ENCODE results near the gene ZFY. TPM values are rescaled to one million over a fixed set of nuclear protein-coding genes. Genes with fewer than 3 reads are reported as not detected.

Gene ZFY
- total and polyA plus RNA-seq, 2 of the 13 experiments (the other 11 are each of a cell fraction or from before 2014, with no cell fraction given) = 3.3 to 17.1 TPM

DNA sequence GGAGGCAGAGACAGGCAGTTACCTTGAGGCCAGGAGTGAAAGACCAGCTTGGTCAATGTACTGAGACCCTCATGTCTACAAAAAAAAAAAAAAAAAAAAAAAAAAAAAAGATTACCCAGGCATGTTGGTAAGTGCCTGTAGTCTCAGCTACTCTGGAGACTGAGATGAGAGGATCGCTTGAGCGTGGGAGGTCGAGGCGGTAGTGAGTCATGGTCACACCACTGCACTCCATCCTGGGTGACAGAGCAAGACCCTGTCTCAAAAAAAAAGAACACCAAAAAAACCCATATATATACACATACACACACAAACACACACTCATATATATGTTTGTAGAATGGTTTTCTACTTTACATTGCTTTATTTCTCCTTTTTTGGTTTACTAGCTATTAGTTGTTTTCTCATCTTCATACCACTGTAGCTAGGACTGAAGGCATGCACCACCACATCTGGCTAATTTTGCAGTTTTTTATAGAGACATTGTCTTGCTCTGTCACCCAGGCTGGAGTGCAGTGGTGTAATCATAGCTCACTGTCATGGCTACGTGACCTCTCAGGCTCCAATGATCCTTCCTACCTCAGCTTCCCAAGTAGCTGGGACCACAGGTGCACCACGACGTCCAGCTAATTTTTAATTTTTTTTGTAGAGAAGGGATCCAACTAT, 14.5 kb downstream of the ZFY start (continued):
- TF ChIP-seq RXRA (CRISPR knock-in tag; IDR thresholded peaks at IDR 0.05) (no peak), ZNF773 (CRISPR knock-in tag; IDR thresholded peaks at IDR 0.05; ENCODE audit: borderline replicate concordance) (no peak), KMT2B (CRISPR knock-in tag; IDR thresholded peaks at IDR 0.05) (no peak), MYNN (CRISPR knock-in tag; IDR thresholded peaks at IDR 0.05; ENCODE audit: low read depth) (no peak), ZNF549 (CRISPR knock-in tag; IDR thresholded peaks at IDR 0.05) (no peak)

DNA sequence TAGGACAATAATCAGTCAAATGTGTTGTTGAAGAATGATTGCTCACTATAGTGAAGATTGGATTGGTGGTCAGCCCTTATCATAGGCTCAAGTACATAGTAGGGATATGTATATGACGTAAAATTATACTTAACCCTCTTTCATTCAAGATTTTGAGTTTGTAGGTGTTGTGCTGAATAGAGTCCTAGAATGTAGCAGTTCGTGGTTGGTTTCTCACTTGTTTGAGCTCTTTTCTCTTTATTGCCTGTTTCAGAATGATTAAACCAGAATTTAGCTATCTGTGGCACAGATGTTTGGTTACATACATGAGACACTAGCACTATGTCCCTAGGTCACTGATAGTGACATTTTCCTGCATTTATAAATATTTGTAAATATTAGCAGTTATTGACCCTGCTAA, 15.5 kb downstream of the ZFY start:
- intact Hi-C loops (cut with micrococcal nuclease; ENCODE audit: unreplicated experiment) (no loop called here), in situ Hi-C loops (cut with HindIII; ENCODE audit: extremely low pct_ligation_motif_present, low pct_unique_long_range_greater_than_20kb) (no loop called here)
- WGBS (ENCODE audit: low lambda C conversion rate) = 100% methylated on average over 2 of the region's 2 CpGs
- Histone ChIP-seq H3K79me2 (ENCODE audit: insufficient read depth, low read length) (peaks cover 83% of the 10 kb centered on the region), H4K20me1 (ENCODE audit: insufficient read depth, low read length) (0 out of 2 replicates have a peak, but pooled peaks cover 4% of the 10 kb centered on the region), H3K4me2 (ENCODE audit: low read depth, low read length) (no peak overlapping the region), H3K4me1 (ENCODE audit: insufficient read depth, low read length) (peaks cover 39% of the 10 kb centered on the region), H3K9ac (ENCODE audit: insufficient read depth, low read depth, low read length) (no peak overlapping the region), H3K9me3 (ENCODE audit: low read length) (no peaks in the 10 kb centered on the region), H3K27ac (ENCODE audit: extremely low read length, insufficient read depth, low read length) (no peak overlapping the region), H3K27me3 (ENCODE audit: control insufficient read depth in 1 of 2, insufficient read depth in 2 of 2, low read length in 2 of 2) (no peaks in the 10 kb centered on the region), H3K36me3 (replicated peaks in 1 of 2; ENCODE audit: control insufficient read depth in 1 of 2, insufficient read depth in 2 of 2, low read length in 2 of 2) (no peaks in the 10 kb centered on the region; a peak in 1 of 5 replicates), H3K4me3 (replicated peaks in 1 of 3; ENCODE audit: insufficient read depth in 1 of 3, low read depth in 2 of 3, low read length in 3 of 3) (no peak overlapping the region), H2AFZ (ENCODE audit: low read length) (no peak overlapping the region)
- no peak for ATAC-seq
- CTCF ChIA-PET (ENCODE audit: low intra/inter-chr PET ratio, low total read pairs) = no interaction called here
- no peak for FAIRE-seq
- TF ChIP-seq ZNF331 (CRISPR knock-in tag; IDR thresholded peaks at IDR 0.05) = no peak
- TF ChIP-seq DNMT1 (CRISPR knock-in tag; IDR thresholded peaks at IDR 0.05) = no peak
- TF ChIP-seq ZNF569 (CRISPR knock-in tag; IDR thresholded peaks at IDR 0.05; ENCODE audit: borderline replicate concordance) = no peak
- TF ChIP-seq, protein P1, sequence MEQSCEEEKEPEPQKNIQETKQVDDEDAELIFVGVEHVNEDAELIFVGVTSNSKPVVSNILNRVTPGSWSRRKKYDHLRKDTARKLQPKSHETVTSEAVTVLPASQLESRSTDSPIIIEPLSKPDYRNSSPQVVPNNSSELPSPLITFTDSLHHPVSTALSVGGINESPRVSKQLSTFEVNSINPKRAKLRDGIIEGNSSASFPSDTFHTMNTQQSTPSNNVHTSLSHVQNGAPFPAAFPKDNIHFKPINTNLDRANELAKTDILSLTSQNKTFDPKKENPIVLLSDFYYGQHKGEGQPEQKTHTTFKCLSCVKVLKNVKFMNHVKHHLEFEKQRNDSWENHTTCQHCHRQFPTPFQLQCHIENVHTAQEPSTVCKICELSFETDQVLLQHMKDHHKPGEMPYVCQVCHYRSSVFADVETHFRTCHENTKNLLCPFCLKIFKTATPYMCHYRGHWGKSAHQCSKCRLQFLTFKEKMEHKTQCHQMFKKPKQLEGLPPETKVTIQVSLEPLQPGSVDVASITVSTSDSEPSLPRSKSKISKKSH (CRISPR knock-in tag; IDR thresholded peaks at IDR 0.05; ENCODE audit: borderline replicate concordance) = no peak
- TF ChIP-seq PHF8 (CRISPR knock-in tag; IDR thresholded peaks at IDR 0.05) = no peak
- POLR2A ChIA-PET = no interaction called here
- no TSS peak for BruUV-seq (replicated peaks)
- no peak for DNase-seq (ENCODE audit: low spot score)

All from HepG2 (cell line).